ENCODE measurements around the gene PRLHR. TPM values are rescaled to one million over a fixed set of nuclear protein-coding genes. Genes with fewer than 3 reads are reported as not detected.

The PRLHR gene
- total and polyA plus RNA-seq, 10 of the 15 experiments (the other 5 are each of a cell fraction or from before 2014, with no cell fraction given), result not detected

DNA sequence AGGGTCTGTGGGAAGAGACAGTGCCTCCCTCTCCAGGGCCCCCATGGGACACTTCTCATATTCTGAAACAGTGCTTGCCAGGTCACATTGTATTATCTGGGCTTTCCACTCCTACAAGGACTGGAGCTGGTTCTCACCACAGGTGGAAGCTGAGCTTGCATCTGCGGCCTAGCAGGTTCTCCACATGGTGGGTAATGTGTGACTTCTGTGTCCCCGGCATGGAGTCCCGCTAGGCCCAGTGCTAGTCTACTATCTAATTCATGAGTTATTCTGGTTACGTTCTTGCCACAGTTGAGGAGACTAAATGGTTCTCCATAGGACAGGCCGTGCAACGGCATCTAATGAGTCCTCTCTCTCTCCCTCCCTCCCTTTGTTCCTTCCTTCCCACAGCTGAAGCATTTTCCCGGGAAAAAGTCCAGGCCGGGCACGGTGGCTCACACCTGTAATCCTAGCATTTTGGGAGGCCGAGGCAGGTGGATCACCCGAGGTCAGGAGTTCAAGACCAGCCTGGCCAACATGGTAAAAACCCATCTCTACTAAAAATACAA lies 27.7 kb downstream of the PRLHR start:
- ChIA-PET RAD21 (ENCODE audit: unreplicated experiment) (interaction anchor here (0.7 to 5.0 kb wide), 4 partner anchors 10 to 1866 kb away, joined by 3 to 49 read pairs (median 5); no protein-coding TSS in a partner anchor), CTCF (interaction anchor here (0.7 to 4.7 kb wide), 18 partner anchors 9 to 1241 kb away, joined by 3 to 72 read pairs (median 5); no protein-coding TSS in a partner anchor), SMC1A (ENCODE audit: uncharacterized antibody, unreplicated experiment) (interaction anchor here (0.6 to 4.0 kb wide), 12 partner anchors 20 to 632 kb away, joined by 3 to 55 read pairs (median 4); no protein-coding TSS in a partner anchor), POLR2A (no interaction called here)
- ATAC-seq (no peak), FAIRE-seq (no peak), DNase-seq (ENCODE audit: low read depth, low spot score) (no peak)
- BruUV-seq (replicated peaks), result no TSS peak
- no peaks in the 10 kb centered on the region for H3K36me3 ChIP-seq (ENCODE audit: control insufficient read depth in 2 of 2, insufficient read depth in 2 of 2, low read length in 1 of 2)
- H3K9me3 ChIP-seq (replicated peaks; ENCODE audit: control insufficient read depth, insufficient read depth, low read length), result no peaks in the 10 kb centered on the region
- no peak overlapping the region for H3K4me2 ChIP-seq (ENCODE audit: control insufficient read depth, insufficient read depth)
- in situ Hi-C loops (cut with MboI), result loop anchor here (5.0 to 25.0 kb wide), 3 partner anchors 160 to 620 kb away; partner anchors contain the start of gene PRDX3
- H3K4me1 ChIP-seq (ENCODE audit: control insufficient read depth, insufficient read depth, low read length), result no peaks in the 10 kb centered on the region
- H3K27ac ChIP-seq (ENCODE audit: control insufficient read depth, insufficient read depth), result no peak overlapping the region
- intact Hi-C loops (cut with micrococcal nuclease; ENCODE audit: unreplicated experiment), result loop anchor here (1.0 kb wide), 3 partner anchors 154 to 283 kb away; no protein-coding TSS in a partner anchor
- no peaks in the 10 kb centered on the region; a peak in 2 of 4 replicates for H3K27me3 ChIP-seq (replicated peaks in 1 of 2; ENCODE audit: control insufficient read depth in 2 of 2, insufficient read depth in 2 of 2, low read length in 1 of 2)
- no peak overlapping the region for H3K4me3 ChIP-seq
- 48% methylated on average over 11 of the region's 11 CpGs for WGBS (ENCODE audit: insufficient coverage, insufficient replicate concordance, low lambda C conversion rate, missing lambda C conversion rate)
- H3K79me2 ChIP-seq (ENCODE audit: control insufficient read depth, insufficient read depth, low read length), result no peaks in the 10 kb centered on the region
- H4K20me1 ChIP-seq (ENCODE audit: control insufficient read depth, insufficient read depth), result no peaks in the 10 kb centered on the region
- no peak overlapping the region for H3K9ac ChIP-seq (ENCODE audit: control insufficient read depth, insufficient read depth, low read length)
- no peak overlapping the region for H2AFZ ChIP-seq (ENCODE audit: control insufficient read depth, low read depth, low read length)
- TF ChIP-seq, protein P1, sequence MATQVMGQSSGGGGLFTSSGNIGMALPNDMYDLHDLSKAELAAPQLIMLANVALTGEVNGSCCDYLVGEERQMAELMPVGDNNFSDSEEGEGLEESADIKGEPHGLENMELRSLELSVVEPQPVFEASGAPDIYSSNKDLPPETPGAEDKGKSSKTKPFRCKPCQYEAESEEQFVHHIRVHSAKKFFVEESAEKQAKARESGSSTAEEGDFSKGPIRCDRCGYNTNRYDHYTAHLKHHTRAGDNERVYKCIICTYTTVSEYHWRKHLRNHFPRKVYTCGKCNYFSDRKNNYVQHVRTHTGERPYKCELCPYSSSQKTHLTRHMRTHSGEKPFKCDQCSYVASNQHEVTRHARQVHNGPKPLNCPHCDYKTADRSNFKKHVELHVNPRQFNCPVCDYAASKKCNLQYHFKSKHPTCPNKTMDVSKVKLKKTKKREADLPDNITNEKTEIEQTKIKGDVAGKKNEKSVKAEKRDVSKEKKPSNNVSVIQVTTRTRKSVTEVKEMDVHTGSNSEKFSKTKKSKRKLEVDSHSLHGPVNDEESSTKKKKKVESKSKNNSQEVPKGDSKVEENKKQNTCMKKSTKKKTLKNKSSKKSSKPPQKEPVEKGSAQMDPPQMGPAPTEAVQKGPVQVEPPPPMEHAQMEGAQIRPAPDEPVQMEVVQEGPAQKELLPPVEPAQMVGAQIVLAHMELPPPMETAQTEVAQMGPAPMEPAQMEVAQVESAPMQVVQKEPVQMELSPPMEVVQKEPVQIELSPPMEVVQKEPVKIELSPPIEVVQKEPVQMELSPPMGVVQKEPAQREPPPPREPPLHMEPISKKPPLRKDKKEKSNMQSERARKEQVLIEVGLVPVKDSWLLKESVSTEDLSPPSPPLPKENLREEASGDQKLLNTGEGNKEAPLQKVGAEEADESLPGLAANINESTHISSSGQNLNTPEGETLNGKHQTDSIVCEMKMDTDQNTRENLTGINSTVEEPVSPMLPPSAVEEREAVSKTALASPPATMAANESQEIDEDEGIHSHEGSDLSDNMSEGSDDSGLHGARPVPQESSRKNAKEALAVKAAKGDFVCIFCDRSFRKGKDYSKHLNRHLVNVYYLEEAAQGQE (IDR thresholded peaks at IDR 0.05; ENCODE audit: low read depth, low read length), result no peak
- TF ChIP-seq, protein P2, sequence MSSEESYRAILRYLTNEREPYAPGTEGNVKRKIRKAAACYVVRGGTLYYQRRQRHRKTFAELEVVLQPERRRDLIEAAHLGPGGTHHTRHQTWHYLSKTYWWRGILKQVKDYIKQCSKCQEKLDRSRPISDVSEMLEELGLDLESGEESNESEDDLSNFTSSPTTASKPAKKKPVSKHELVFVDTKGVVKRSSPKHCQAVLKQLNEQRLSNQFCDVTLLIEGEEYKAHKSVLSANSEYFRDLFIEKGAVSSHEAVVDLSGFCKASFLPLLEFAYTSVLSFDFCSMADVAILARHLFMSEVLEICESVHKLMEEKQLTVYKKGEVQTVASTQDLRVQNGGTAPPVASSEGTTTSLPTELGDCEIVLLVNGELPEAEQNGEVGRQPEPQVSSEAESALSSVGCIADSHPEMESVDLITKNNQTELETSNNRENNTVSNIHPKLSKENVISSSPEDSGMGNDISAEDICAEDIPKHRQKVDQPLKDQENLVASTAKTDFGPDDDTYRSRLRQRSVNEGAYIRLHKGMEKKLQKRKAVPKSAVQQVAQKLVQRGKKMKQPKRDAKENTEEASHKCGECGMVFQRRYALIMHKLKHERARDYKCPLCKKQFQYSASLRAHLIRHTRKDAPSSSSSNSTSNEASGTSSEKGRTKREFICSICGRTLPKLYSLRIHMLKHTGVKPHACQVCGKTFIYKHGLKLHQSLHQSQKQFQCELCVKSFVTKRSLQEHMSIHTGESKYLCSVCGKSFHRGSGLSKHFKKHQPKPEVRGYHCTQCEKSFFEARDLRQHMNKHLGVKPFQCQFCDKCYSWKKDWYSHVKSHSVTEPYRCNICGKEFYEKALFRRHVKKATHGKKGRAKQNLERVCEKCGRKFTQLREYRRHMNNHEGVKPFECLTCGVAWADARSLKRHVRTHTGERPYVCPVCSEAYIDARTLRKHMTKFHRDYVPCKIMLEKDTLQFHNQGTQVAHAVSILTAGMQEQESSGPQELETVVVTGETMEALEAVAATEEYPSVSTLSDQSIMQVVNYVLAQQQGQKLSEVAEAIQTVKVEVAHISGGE (CRISPR knock-in tag; IDR thresholded peaks at IDR 0.05), result no peak
- no peak for TF ChIP-seq FOXM1 (IDR thresholded peaks at IDR 0.05; ENCODE audit: low read depth, low read length)
- TF ChIP-seq STAT1 (conservative IDR thresholded peaks at IDR 0.05), result no peak
- no peak for TF ChIP-seq NR2C1 (IDR thresholded peaks at IDR 0.05)
- TF ChIP-seq POLR2AphosphoS5 (IDR thresholded peaks at IDR 0.05; ENCODE audit: low read length), result no peak
- TF ChIP-seq FOXK2 (IDR thresholded peaks at IDR 0.05), result no peak
- no peak for TF ChIP-seq POLR2A (IDR thresholded peaks at IDR 0.05; ENCODE audit: low read depth, low read length)
- no peak for TF ChIP-seq NR2F1 (conservative IDR thresholded peaks at IDR 0.05)
- TF ChIP-seq CBX5 (IDR thresholded peaks at IDR 0.05; ENCODE audit: low read depth), result no peak
- no peak for TF ChIP-seq JUNB (IDR thresholded peaks at IDR 0.05)
- no peak for TF ChIP-seq SMAD1 (IDR thresholded peaks at IDR 0.05; ENCODE audit: low read depth, partially characterized antibody)
- TF ChIP-seq, protein P3, sequence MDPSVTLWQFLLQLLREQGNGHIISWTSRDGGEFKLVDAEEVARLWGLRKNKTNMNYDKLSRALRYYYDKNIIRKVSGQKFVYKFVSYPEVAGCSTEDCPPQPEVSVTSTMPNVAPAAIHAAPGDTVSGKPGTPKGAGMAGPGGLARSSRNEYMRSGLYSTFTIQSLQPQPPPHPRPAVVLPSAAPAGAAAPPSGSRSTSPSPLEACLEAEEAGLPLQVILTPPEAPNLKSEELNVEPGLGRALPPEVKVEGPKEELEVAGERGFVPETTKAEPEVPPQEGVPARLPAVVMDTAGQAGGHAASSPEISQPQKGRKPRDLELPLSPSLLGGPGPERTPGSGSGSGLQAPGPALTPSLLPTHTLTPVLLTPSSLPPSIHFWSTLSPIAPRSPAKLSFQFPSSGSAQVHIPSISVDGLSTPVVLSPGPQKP (IDR thresholded peaks at IDR 0.05; ENCODE audit: low read depth, low read length), result no peak
- no peak for TF ChIP-seq NKRF (conservative IDR thresholded peaks at IDR 0.05)
